ENCODE results near the gene HDAC1. TPM values are rescaled to one million over a fixed set of nuclear protein-coding genes. Genes with fewer than 3 reads are reported as not detected.
A peak's percentile ranks its signal among the peaks of the same experiment; 100 is the strongest.
"Not testable (repeated sequence)": the region's sequence is repeated elsewhere in the genome, so short reads cannot be mapped to it uniquely, and the experiment has no call there.

HDAC1 gene
- total and polyA plus RNA-seq, 2 donors (not counting 1 experiment from before 2014, with no cell fraction given) = 100 to 159 TPM

GRCh38 chr1:32291145-32291707 lies 657 bp upstream of the HDAC1 start:
- Histone ChIP-seq H4K20me1 (ENCODE audit: control insufficient read depth, extremely low read depth, insufficient read depth, low read length) (no peaks in the 10 kb centered on the region), H3K79me2 (ENCODE audit: control insufficient read depth, insufficient read depth, low read length) (peaks cover 34% of the 10 kb centered on the region), H3K9me3 (ENCODE audit: control insufficient read depth, insufficient read depth, low read depth, low read length) (no peaks in the 10 kb centered on the region), H3K27ac (ENCODE audit: insufficient read depth, low read length) (peak overlapping the region; percentile 76), H3K4me3 (replicated peaks in 1 of 4; ENCODE audit: control extremely low read depth in 1 of 4, insufficient read depth in 1 of 4, low read depth in 3 of 4, low read length in 4 of 4) (peak overlapping the region; percentile 64 to 91 (median 78)), H3K27me3 (ENCODE audit: control insufficient read depth, insufficient read depth, low read length) (no peaks in the 10 kb centered on the region), H3K4me2 (ENCODE audit: extremely low read depth, insufficient read depth, low read length) (peak overlapping the region; percentile 73), H3K36me3 (ENCODE audit: control insufficient read depth, insufficient read depth, low read length) (peaks cover 1% of the 10 kb centered on the region), H2AFZ (ENCODE audit: low read length) (peak overlapping the region; percentile 88), H3K4me1 (ENCODE audit: control insufficient read depth, extremely low read depth, insufficient read depth, low read length) (no peaks in the 10 kb centered on the region), H3K9ac (ENCODE audit: insufficient read depth, low read length) (peak overlapping the region; percentile 72)
- peak in 1 of 2 donors; percentile 58 for DNase-seq (ENCODE audit: low read depth in 2 of 2)
- TF ChIP-seq EZH2 (IDR thresholded peaks at IDR 0.05; ENCODE audit: low read length, missing control alignments) (no peak), CTCF (conservative IDR thresholded peaks at IDR 0.05 in 1 of 2, IDR thresholded peaks at IDR 0.05 in 1 of 2; ENCODE audit: low read depth in 1 of 2, low read length in 2 of 2) (no peak)

DNA sequence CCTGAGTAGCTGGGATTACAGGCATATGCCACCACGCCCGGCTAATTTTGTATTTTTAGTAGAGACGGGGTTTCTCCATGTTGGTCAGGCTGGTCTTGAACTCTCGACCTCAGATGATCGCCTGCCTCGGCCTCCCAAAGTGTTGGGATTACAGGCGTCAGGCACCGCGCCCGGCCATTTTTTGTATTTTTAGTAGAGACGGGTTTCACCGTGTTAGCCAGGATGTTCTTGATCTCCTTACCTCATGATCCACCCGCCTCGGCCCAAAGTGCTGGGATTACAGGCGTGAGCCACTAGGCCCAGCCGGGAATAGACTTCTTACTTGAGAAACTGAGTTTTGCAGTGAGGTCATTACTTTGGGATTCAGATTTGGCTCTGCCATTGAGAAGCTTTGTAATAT lies 6.3 kb downstream of the HDAC1 start:
- not testable (repeated sequence) for H3K27me3 ChIP-seq (ENCODE audit: control insufficient read depth, insufficient read depth, low read length); H2AFZ ChIP-seq (ENCODE audit: low read length); H4K20me1 ChIP-seq (ENCODE audit: control insufficient read depth, extremely low read depth, insufficient read depth, low read length); H3K36me3 ChIP-seq (ENCODE audit: control insufficient read depth, insufficient read depth, low read length); H3K9ac ChIP-seq (ENCODE audit: insufficient read depth, low read length); H3K4me2 ChIP-seq (ENCODE audit: extremely low read depth, insufficient read depth, low read length); H3K9me3 ChIP-seq (ENCODE audit: control insufficient read depth, insufficient read depth, low read depth, low read length); DNase-seq (ENCODE audit: low read depth in 2 of 2); H3K4me3 ChIP-seq (replicated peaks in 1 of 4; ENCODE audit: control extremely low read depth in 1 of 4, insufficient read depth in 1 of 4, low read depth in 3 of 4, low read length in 4 of 4); H3K4me1 ChIP-seq (ENCODE audit: control insufficient read depth, extremely low read depth, insufficient read depth, low read length); H3K27ac ChIP-seq (ENCODE audit: insufficient read depth, low read length)
- H3K79me2 ChIP-seq (ENCODE audit: control insufficient read depth, insufficient read depth, low read length) = peaks cover 43% of the 10 kb centered on the region

- H3K9me3 ChIP-seq (ENCODE audit: control insufficient read depth, insufficient read depth, low read depth, low read length) = no peaks in the 10 kb centered on the region
- no peak for DNase-seq (ENCODE audit: low read depth in 2 of 2)
- no peaks in the 10 kb centered on the region for H4K20me1 ChIP-seq (ENCODE audit: control insufficient read depth, extremely low read depth, insufficient read depth, low read length)
- no peaks in the 10 kb centered on the region for H3K4me1 ChIP-seq (ENCODE audit: control insufficient read depth, extremely low read depth, insufficient read depth, low read length)
- H3K27me3 ChIP-seq (ENCODE audit: control insufficient read depth, insufficient read depth, low read length) = no peaks in the 10 kb centered on the region
- H3K9ac ChIP-seq (ENCODE audit: insufficient read depth, low read length) = no peak overlapping the region
- H3K4me2 ChIP-seq (ENCODE audit: extremely low read depth, insufficient read depth, low read length) = no peak overlapping the region
- H3K4me3 ChIP-seq (replicated peaks in 1 of 4; ENCODE audit: control extremely low read depth in 1 of 4, insufficient read depth in 1 of 4, low read depth in 3 of 4, low read length in 4 of 4) = no peak overlapping the region
- H2AFZ ChIP-seq (ENCODE audit: low read length) = no peak overlapping the region
- H3K79me2 ChIP-seq (ENCODE audit: control insufficient read depth, insufficient read depth, low read length) = peaks cover 35% of the 10 kb centered on the region
- H3K27ac ChIP-seq (ENCODE audit: insufficient read depth, low read length) = no peak overlapping the region
- peaks cover 6% of the 10 kb centered on the region for H3K36me3 ChIP-seq (ENCODE audit: control insufficient read depth, insufficient read depth, low read length)
- TF ChIP-seq EZH2 (IDR thresholded peaks at IDR 0.05; ENCODE audit: low read length, missing control alignments) = no peak
- TF ChIP-seq CTCF (conservative IDR thresholded peaks at IDR 0.05 in 1 of 2, IDR thresholded peaks at IDR 0.05 in 1 of 2; ENCODE audit: low read depth in 1 of 2, low read length in 2 of 2) = no peak
These were observed 7.4 kb downstream of the HDAC1 start for GRCh38 chr1:32299327-32299726.

Data from fibroblast of lung (primary cell).